ENCODE data around the gene REXO4. TPM values are rescaled to one million over a fixed set of nuclear protein-coding genes. Genes with fewer than 3 reads are reported as not detected.

The REXO4 gene
- total and polyA plus RNA-seq, 2 of the 13 experiments (the other 11 are each of a cell fraction or from before 2014, with no cell fraction given) = 18.5 to 30.4 TPM

- no peak for TF ChIP-seq ZNF18 (CRISPR knock-in tag; IDR thresholded peaks at IDR 0.05; ENCODE audit: insufficient replicate concordance)
- TF ChIP-seq MAX (IDR thresholded peaks at IDR 0.05) = no peak
- no peak for TF ChIP-seq PHB2 (IDR thresholded peaks at IDR 0.05; ENCODE audit: partially characterized antibody)
- TF ChIP-seq ZMYM4 (CRISPR knock-in tag; IDR thresholded peaks at IDR 0.05) = no peak
- TF ChIP-seq PCBP1 (IDR thresholded peaks at IDR 0.05; ENCODE audit: borderline replicate concordance, low read depth, low read length) = no peak
- TF ChIP-seq CCAR2 (optimal IDR thresholded peaks at IDR 0.05; ENCODE audit: low read depth, low read length) = no peak
- no peak for TF ChIP-seq DZIP1 (CRISPR knock-in tag; IDR thresholded peaks at IDR 0.05)
- no peak for TF ChIP-seq ZFP37 (CRISPR knock-in tag; IDR thresholded peaks at IDR 0.05; ENCODE audit: borderline replicate concordance)
- TF ChIP-seq ATAD3A (CRISPR knock-in tag; IDR thresholded peaks at IDR 0.05) = no peak
- no peak for TF ChIP-seq ZBTB44 (CRISPR knock-in tag; IDR thresholded peaks at IDR 0.05)
Measured at GRCh38 chr9:133403766-133404453, 13.9 kb downstream of the REXO4 start (continued).
